MCF 10A (cell line): ENCODE measurements around the gene WDR17. TPM values are rescaled to one million over a fixed set of nuclear protein-coding genes. Genes with fewer than 3 reads are reported as not detected.
A peak's percentile ranks its signal among the peaks of the same experiment; 100 is the strongest.

Experiments used
- BruUV-seq: library from RNA; stranded (reverse); fragments of 400-500 nt; replicated peaks from 2 replicates; lab custom pipeline; 2021; lab: Mats Ljungman, UMichigan
- CTCF ChIA-PET: fragments of 300-600 bp; sonication (Branson Sonifier 250); formaldehyde crosslinking; extraction: SDS; loops from one replicate; lab custom pipeline; 2021; ENCODE audit warnings: antibody characterized with exemption, inconsistent platforms; lab: Yijun Ruan, JAX
- POLR2A ChIA-PET: fragments of 300-600, 350-650 bp; sonication (Branson Sonifier 250); formaldehyde crosslinking; extraction: SDS; loops from one replicate; lab custom pipeline; 2020; ENCODE audit warnings: antibody characterized with exemption, inconsistent platforms; lab: Yijun Ruan, JAX
- DNase-seq: peaks from one replicate; pipeline ENCODE4 v3.0.0-alpha.2; 2018; ENCODE audit not compliant: unreplicated experiment
- H3K27ac Mint-ChIP-seq: one replicate; pipeline ENCODE4 v1.8.0; 2022; ENCODE audit warnings: mild to moderate bottlenecking, low read depth, mixed read lengths; ENCODE audit not compliant: unreplicated experiment
- H3K27me3 Mint-ChIP-seq: one replicate; pipeline ENCODE4 v1.8.0; 2022; ENCODE audit warnings: mixed read lengths; ENCODE audit not compliant: insufficient read depth, unreplicated experiment
- H3K36me3 Mint-ChIP-seq: one replicate; pipeline ENCODE4 v1.8.0; 2022; ENCODE audit warnings: mild to moderate bottlenecking, moderate library complexity, mixed read lengths; ENCODE audit not compliant: insufficient read depth, unreplicated experiment
- H3K4me1 Mint-ChIP-seq: one replicate; pipeline ENCODE4 v1.8.0; 2022; ENCODE audit warnings: mixed read lengths; ENCODE audit not compliant: insufficient read depth, unreplicated experiment
- H3K4me3 Mint-ChIP-seq: one replicate; pipeline ENCODE4 v1.8.0; 2022; ENCODE audit warnings: mild to moderate bottlenecking, moderate library complexity, mixed read lengths; ENCODE audit not compliant: unreplicated experiment
- H3K9me3 Mint-ChIP-seq: one replicate; pipeline ENCODE4 v1.8.0; 2022; ENCODE audit warnings: mixed read lengths; ENCODE audit not compliant: unreplicated experiment
- CTCF ChIP-seq: fragments of 200-600 bp; IDR thresholded peaks from one replicate; pipeline ENCODE4 v1.8.0; 2022; ENCODE audit warnings: antibody characterized with exemption, mild to moderate bottlenecking; ENCODE audit not compliant: unreplicated experiment
- intact Hi-C: fragments of 100-400 bp; cut with micrococcal nuclease; formaldehyde crosslinking; loops from 2 replicates; pipeline ENCODE4 v1.14.1; 2022
- total RNA-seq: library from RNA; stranded (reverse); gene quantifications from 2 replicates; pipeline ENCODE4 v1.2.3, GENCODE V29; 2022

The WDR17 gene
- total RNA-seq, 1 experiment from 2014 or later = 1.5 TPM

- Mint-ChIP-seq H3K4me3 (no peak overlapping the region), H3K27me3 (no peaks in the 10 kb centered on the region), H3K9me3 (no peaks in the 10 kb centered on the region), H3K27ac (no peak overlapping the region), H3K36me3 (no peaks in the 10 kb centered on the region), H3K4me1 (no peaks in the 10 kb centered on the region)
- no peak for TF ChIP-seq CTCF
- BruUV-seq = no TSS peak
- no peak for DNase-seq
- intact Hi-C loops = loop anchor here (5.0 kb wide), 1 partner anchor 169 kb away; no protein-coding TSS in a partner anchor
- ChIA-PET POLR2A (no interaction called here), CTCF (interaction anchor here (0.6 to 6.1 kb wide), 4 partner anchors 124 to 1047 kb away, joined by 3 to 68 read pairs (median 10); no protein-coding TSS in a partner anchor)
These were observed 87.5 kb downstream of the WDR17 start for GRCh38 chr4:176153124-176153523.

GRCh38 chr4:176156656-176157055 lies 91.0 kb downstream of the WDR17 start:
- ChIA-PET CTCF (no interaction called here), POLR2A (no interaction called here)
- Mint-ChIP-seq H3K27ac (no peak overlapping the region), H3K4me1 (no peaks in the 10 kb centered on the region), H3K4me3 (no peak overlapping the region), H3K27me3 (no peaks in the 10 kb centered on the region), H3K36me3 (no peaks in the 10 kb centered on the region), H3K9me3 (no peaks in the 10 kb centered on the region)
- no peak for TF ChIP-seq CTCF
- intact Hi-C loops = no loop called here
- peak; percentile 62 for DNase-seq
- no TSS peak for BruUV-seq

- no TSS peak for BruUV-seq
- CTCF ChIA-PET = interaction anchor here (0.6 to 1.9 kb wide), 4 partner anchors 12 to 885 kb away, joined by 3 to 7 read pairs (median 5); no protein-coding TSS in a partner anchor
- TF ChIP-seq CTCF = no peak
These were observed 97.4 kb downstream of the WDR17 start for GRCh38 chr4:176163041-176163440.

GRCh38 chr4:176185051-176185450 lies 119.4 kb downstream of the WDR17 start:
- CTCF ChIA-PET = interaction anchor here (0.7 to 1.1 kb wide), 3 partner anchors 11 to 140 kb away, joined by 3 to 4 read pairs (median 3); partner anchors contain the start of gene SPATA4
- TF ChIP-seq CTCF = no peak
- intact Hi-C loops = loop anchor here (1.0 kb wide), 1 partner anchor 89 kb away; no protein-coding TSS in a partner anchor

More at GRCh38 chr4:176163041-176163440, 97.4 kb downstream of the WDR17 start:
- Mint-ChIP-seq H3K27me3 (no peaks in the 10 kb centered on the region), H3K27ac (no peak overlapping the region), H3K4me1 (no peaks in the 10 kb centered on the region), H3K4me3 (no peak overlapping the region), H3K36me3 (no peaks in the 10 kb centered on the region), H3K9me3 (no peaks in the 10 kb centered on the region)
- intact Hi-C loops = no loop called here
- POLR2A ChIA-PET = interaction anchor here (1.0 kb wide), 1 partner anchor 12 kb away, joined by 3 read pairs; no protein-coding TSS in a partner anchor
- DNase-seq = no peak

More at GRCh38 chr4:176185051-176185450, 119.4 kb downstream of the WDR17 start:
- H3K9me3 Mint-ChIP-seq = no peaks in the 10 kb centered on the region
- no peaks in the 10 kb centered on the region for H3K27me3 Mint-ChIP-seq
- H3K4me3 Mint-ChIP-seq = no peak overlapping the region
- no TSS peak for BruUV-seq
- peak; percentile 70 for DNase-seq
- H3K27ac Mint-ChIP-seq = peak overlapping the region; percentile 37
- POLR2A ChIA-PET = interaction anchor here (0.9 to 1.0 kb wide), 2 partner anchors 10 to 25 kb away, joined by 4 to 5 read pairs; no protein-coding TSS in a partner anchor
- no peaks in the 10 kb centered on the region for H3K36me3 Mint-ChIP-seq
- H3K4me1 Mint-ChIP-seq = peaks cover 10% of the 10 kb centered on the region
